MG63 (cell line): ENCODE measurements around the gene CIT. TPM values are rescaled to one million over a fixed set of nuclear protein-coding genes. Genes with fewer than 3 reads are reported as not detected.

Experiments
- DNase-seq: peaks from one replicate; pipeline ENCODE4 v3.0.0-alpha.2; 2020
- H3K27me3 ChIP-seq: fragments of 250-450 bp; sonication (Bioruptor Pico); 2 replicates; pipeline ENCODE4 v1.5.1; 2020; ENCODE audit warnings: mild to moderate bottlenecking, moderate library complexity
- H3K36me3 ChIP-seq: fragments of 250-450 bp; sonication (Bioruptor Pico); 2 replicates; pipeline ENCODE4 v1.5.1; 2020; ENCODE audit warnings: mild to moderate bottlenecking, moderate library complexity
- H3K4me3 ChIP-seq: fragments of 250-450 bp; sonication (Bioruptor Pico); 2 replicates; pipeline ENCODE4 v1.5.1; 2020; ENCODE audit warnings: mild to moderate bottlenecking, moderate library complexity
- H3K9me3 ChIP-seq: fragments of 250-450 bp; sonication (Bioruptor Pico); 2 replicates; pipeline ENCODE4 v1.5.1; 2020; ENCODE audit warnings: mild to moderate bottlenecking, moderate library complexity
- total RNA-seq: library from RNA; depleted of rRNA; stranded (reverse); fragments of >200 nt; shearing (Covaris generic); gene quantifications from 2 replicates; pipeline ENCODE4 v1.2.3, GENCODE V29; 2014; ENCODE audit warnings: low replicate concordance

The CIT gene
- total RNA-seq, 1 experiment from 2014 or later: 5.6 TPM

DNA sequence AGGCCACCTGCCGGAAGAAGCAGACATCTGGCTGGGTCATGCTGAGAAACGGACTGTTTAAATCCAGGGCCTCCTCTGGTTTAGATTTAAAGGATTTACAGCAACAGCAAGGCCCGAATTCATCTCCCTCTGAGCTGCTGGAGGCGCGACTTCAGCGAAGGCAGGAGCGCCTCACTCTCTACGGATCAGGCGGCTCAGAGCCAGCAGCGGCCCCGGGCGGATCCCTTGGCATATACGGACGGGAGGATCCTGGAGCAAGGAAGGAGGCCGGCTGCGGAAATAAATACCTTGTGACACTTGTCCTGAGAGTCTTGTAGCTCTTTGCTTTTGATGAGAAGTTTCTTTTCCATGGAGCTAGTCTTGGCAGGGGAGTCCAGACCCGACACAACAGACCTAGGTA, 92.4 kb downstream of the CIT start:
- Histone ChIP-seq H3K4me3 (no peak overlapping the region), H3K36me3 (peaks cover 15% of the 10 kb centered on the region), H3K27me3 (no peaks in the 10 kb centered on the region), H3K9me3 (no peaks in the 10 kb centered on the region)
- DNase-seq: no peak

DNA sequence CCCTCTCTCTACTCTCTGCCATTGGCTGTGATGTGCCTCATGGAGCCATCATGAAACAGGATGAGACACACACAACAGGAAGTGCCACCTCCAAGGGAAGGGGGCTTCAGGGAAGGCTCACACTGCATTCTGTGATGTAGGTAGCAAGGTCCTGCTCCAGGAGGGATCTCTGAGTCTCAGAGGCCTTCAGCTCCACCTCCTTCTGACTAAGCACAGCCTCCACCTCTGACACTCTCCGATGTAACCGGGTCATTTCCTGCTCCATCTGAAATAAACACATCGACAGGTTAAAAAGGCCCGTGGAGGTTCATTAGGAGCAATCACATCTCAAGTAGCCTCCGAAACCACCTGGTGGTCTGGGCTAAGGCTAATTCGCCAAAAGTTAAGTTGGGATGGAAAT, 93.3 kb downstream of the CIT start:
- no peak for DNase-seq
- H3K36me3 ChIP-seq: peaks cover 15% of the 10 kb centered on the region
- H3K9me3 ChIP-seq: no peaks in the 10 kb centered on the region
- no peak overlapping the region for H3K4me3 ChIP-seq
- H3K27me3 ChIP-seq: no peaks in the 10 kb centered on the region

DNA sequence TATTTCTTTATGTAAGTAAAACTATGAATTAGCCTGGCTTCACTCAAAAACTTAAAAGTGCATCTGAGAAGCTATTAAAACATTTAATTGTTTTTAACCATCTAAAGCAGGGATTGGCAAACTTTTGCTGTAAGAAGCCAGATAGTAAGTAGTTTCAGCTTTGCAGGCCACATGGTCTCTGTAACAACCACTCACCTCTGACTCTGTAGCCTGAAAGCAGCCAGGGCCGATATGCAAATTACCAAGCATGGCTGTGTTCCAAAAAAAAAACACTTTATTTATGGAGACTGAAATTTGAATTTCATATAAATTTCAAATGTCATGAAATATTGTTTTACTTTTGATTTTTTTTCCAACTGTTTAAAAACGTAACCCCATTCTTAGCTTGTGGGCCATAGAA, 95.3 kb downstream of the CIT start:
- Histone ChIP-seq H3K9me3 (no peaks in the 10 kb centered on the region), H3K36me3 (peaks cover 15% of the 10 kb centered on the region), H3K27me3 (no peaks in the 10 kb centered on the region), H3K4me3 (no peak overlapping the region)
- no peak for DNase-seq

DNA sequence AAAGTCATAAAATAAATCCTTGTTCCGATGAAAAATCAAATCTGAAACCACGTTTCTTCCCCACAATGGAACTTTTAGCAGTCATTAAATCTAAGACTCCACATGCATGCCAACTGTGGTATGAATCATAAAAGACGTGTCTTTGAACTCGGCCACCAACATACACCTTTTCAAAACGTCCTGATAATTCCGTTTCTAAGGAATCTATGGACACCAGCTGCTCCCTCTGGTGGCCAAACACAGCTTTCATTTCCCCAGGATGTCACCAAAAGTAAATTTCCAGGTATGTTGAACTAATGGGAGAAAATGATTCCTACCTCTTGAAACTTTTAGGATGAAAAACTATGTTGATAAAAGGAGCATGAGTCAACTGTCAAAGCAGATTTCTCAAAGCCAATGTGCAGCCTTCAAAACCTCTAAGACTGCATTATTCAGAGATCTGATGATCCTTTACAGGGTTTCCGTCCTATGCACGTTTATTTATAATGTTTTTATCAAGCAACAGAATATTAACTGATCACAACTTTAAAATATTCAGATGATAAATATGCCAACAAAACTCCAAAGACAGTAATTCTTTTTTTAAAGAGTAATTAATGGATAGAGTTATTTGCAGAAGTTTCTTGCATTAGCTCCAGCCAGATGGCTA, 96.2 kb downstream of the CIT start:
- DNase-seq: peak; percentile 15
- Histone ChIP-seq H3K36me3 (peaks cover 22% of the 10 kb centered on the region), H3K27me3 (no peaks in the 10 kb centered on the region), H3K9me3 (no peaks in the 10 kb centered on the region), H3K4me3 (no peak overlapping the region)

DNA sequence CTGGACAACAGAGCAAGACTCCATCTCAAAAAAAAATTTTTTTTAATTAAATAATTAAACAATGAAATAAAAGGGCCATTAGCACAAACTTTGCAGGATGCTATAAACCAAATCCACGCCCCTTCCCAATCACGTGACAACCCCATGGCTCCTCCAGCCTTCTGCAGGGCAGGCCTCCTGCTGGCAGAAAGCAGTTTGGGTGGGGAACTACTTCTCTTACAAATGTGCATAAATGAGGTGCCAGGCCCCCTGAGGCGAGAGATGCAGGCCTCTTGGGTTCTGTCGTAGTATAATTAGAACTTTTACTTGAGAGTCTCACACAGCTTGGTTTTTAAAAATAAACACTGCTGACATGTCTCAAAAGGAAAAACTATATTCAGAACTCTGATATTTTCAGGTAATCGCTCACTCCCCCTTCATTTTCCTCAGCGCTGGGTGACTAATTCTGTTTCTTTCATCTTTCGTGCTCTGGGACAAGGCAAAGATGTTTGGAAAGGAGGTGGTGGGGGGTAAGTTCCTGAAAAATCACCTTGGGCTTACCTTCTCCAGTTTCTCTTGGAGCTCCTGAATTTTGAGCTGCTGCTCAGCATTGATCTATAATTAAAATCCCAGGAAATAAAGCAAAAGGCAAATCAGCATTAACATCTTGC, 101.7 kb downstream of the CIT start:
- Histone ChIP-seq H3K9me3 (no peaks in the 10 kb centered on the region), H3K36me3 (peaks cover 12% of the 10 kb centered on the region), H3K27me3 (no peaks in the 10 kb centered on the region), H3K4me3 (no peak overlapping the region)
- DNase-seq: no peak

DNA sequence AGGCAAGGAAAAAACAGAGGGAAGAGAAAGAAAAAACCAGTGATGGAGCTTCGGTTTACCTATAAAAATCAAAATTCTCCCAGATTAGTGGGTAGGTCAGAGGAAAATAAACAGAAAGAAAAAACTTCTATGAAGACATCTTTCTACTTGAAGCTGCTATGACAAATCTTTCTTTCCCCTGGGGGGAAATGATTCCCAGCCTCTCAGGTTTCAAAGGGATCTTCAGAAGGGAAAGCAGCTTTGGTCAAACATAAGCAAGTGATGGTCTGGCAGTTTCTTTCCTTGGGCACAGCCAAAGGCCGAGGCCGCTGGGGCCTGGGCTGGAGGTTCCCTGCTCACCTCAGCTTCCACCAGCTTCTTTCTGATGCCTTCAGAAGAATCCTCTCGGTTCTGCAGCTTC, 104.7 kb downstream of the CIT start:
- DNase-seq: no peak
- Histone ChIP-seq H3K27me3 (no peaks in the 10 kb centered on the region), H3K9me3 (no peaks in the 10 kb centered on the region), H3K4me3 (no peak overlapping the region), H3K36me3 (peaks cover 23% of the 10 kb centered on the region)

DNA sequence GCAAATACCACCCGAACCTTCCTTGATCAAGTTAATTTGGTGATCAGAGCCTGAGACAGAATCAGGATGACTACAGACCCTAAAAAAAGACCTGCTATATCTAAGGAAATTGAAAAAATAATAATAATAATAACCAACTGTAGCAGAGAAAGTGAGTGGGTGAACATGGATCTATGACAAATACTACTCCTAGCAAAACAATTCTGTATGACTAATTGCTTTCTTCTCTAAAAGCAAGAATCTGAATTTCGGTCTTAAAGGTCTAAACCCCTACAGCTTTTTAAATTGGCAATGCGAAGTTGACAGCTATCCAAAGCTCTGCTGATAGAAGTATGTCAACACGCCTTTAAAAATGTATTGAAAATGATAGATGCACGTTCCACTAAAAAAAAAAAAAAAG, 107.0 kb downstream of the CIT start:
- Histone ChIP-seq H3K27me3 (no peaks in the 10 kb centered on the region), H3K9me3 (no peaks in the 10 kb centered on the region), H3K4me3 (no peak overlapping the region), H3K36me3 (peaks cover 28% of the 10 kb centered on the region)
- DNase-seq: no peak

DNA sequence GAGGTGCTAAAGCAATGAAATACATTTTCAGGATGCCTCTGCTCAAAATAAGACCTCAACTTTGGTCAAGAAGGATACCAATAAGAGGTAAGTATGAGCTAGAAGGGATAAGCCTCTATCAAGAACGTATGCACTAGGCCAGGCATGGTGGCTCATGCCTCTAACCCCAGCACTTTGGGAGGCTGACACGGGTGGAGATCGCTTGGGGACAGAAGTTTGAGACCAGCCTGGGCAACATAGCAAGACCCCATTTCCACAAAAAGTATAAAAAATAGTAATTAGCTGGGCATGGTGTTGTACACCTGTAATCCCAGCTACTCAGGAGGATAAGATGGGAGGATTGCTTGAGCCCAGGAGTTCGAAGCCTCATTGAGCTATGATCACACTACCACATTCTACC, 114.5 kb downstream of the CIT start:
- no peak for DNase-seq
- no peaks in the 10 kb centered on the region for H3K9me3 ChIP-seq
- peaks cover 34% of the 10 kb centered on the region for H3K36me3 ChIP-seq
- H3K4me3 ChIP-seq: no peak overlapping the region
- H3K27me3 ChIP-seq: no peaks in the 10 kb centered on the region

DNA sequence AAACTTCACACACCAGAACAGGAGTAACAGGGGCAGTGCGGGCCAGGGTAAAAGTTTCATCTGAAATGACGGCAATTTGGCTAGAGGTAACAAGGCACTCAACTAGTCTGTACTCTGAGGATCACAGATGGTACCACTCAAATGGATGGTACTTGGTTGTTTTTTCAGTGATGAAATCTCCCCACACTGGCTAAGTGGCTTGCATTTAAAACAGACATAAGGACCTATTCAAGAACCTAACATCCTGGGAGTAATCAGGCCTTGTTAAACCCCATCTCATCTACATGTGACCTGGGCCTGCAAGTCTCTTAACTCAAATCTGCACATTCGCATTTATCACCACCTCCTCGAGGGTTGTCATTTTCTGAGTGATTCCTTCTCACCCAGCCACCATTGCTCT, 118.4 kb downstream of the CIT start:
- H3K36me3 ChIP-seq: peaks cover 26% of the 10 kb centered on the region
- DNase-seq: no peak
- no peaks in the 10 kb centered on the region for H3K9me3 ChIP-seq
- H3K4me3 ChIP-seq: no peak overlapping the region
- no peaks in the 10 kb centered on the region for H3K27me3 ChIP-seq

DNA sequence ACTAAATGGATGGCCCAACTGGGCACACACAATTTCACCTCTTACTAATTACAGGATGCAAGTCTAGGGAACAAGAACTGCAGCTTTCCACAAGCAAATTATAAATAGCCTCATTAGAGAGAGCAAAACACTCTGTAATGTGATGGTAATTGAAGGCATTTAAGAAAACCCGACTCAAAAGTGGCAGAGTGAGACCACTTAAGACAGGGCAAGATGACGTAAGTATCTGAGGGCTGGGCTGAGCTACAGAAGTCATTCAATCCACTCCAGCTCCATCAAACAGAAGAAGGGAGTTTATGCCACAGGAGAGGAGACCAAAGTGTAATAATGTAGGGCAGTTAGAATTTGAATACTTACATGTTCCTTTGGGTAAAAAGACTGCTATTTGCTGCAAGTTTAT, 118.9 kb downstream of the CIT start:
- Histone ChIP-seq H3K4me3 (no peak overlapping the region), H3K27me3 (no peaks in the 10 kb centered on the region), H3K36me3 (peaks cover 26% of the 10 kb centered on the region), H3K9me3 (no peaks in the 10 kb centered on the region)
- no peak for DNase-seq

DNA sequence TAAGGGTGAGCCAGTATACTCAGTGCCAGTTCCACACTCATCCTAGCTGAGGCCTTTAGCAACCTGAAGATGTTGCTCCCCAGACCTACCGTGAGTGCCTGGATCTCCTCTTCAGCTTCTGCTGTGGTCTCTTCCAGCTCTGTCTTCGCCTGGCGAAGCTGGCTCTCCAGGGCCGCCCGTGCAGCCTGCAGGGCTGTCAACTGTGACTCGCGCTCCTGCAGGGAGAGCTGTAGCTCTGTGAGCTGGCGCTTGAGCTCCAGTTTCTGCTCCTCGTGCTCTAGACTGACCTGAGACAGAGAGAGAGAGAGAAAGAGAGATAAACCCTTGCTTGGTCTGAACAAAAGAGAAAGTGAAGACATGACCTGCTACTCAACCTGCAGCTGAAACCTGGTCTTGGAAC, 125.2 kb downstream of the CIT start:
- no peak for DNase-seq
- no peak overlapping the region for H3K4me3 ChIP-seq
- peaks cover under 1% of the 10 kb centered on the region; the same call in 1 of the 2 replicates for H3K9me3 ChIP-seq
- no peaks in the 10 kb centered on the region for H3K27me3 ChIP-seq
- H3K36me3 ChIP-seq: peaks cover 18% of the 10 kb centered on the region

DNA sequence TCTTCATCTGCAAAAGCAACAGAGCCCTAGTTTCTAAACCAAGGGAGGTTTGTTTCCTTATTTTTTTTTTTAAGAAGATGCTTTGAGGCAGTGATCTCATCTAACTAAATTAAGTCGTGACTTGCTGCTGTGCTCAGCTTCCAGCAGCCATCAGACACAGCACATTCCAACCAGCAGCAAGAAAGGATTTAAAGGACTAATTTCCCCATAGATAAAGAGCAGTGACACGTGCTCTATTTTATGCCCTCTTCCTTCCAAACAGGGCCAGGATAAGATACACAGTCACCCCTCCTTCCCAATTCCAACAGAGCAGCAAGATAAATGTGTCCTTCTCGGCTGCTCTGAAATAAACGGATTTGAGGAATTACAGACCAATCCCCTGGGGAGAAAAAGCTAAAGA, 127.5 kb downstream of the CIT start:
- Histone ChIP-seq H3K27me3 (no peaks in the 10 kb centered on the region), H3K4me3 (no peak overlapping the region), H3K9me3 (peaks cover 13% of the 10 kb centered on the region), H3K36me3 (peaks cover 29% of the 10 kb centered on the region)
- no peak for DNase-seq

DNA sequence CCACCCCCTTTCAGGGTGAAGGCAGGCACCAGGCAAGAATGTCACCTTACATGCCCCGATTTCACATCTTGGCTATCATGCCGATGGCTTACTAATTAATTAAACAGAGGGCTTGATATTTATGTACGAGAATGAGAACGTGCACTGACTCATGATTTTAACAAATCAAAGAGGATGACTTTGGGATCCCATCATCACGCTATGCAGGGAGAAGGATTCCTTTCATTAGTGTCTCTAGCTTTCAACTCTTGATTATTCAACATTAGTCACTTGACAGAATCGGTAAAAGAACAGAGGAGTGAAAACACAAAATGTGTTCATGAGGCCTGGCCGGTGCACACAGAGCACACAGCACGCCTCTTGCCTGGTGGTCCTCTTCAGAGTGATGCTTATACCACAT, 128.6 kb downstream of the CIT start:
- peaks cover 37% of the 10 kb centered on the region for H3K36me3 ChIP-seq
- no peak for DNase-seq
- H3K9me3 ChIP-seq: peaks cover 15% of the 10 kb centered on the region
- no peaks in the 10 kb centered on the region for H3K27me3 ChIP-seq
- no peak overlapping the region for H3K4me3 ChIP-seq

DNA sequence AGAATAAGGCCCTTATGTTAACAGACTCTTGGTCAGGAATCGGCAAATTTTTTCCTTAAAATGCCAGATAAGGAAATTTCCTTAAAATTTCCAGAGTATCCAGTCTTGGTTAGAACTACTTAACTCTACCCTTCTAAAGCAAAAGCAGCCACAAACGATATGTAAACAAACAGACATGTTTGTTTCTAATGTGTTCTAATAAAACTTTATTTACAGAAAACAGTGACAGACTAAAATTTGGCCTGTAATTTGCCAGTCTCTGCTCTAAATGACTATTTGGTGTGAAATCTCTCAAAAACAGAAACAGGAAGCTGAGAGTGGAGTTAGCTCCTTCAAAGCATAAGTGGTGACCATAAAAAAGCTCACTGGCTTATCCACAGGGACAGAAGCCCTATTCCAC, 131.0 kb downstream of the CIT start:
- no peak for DNase-seq
- H3K9me3 ChIP-seq: peaks cover 15% of the 10 kb centered on the region
- H3K36me3 ChIP-seq: peaks cover 40% of the 10 kb centered on the region

DNA sequence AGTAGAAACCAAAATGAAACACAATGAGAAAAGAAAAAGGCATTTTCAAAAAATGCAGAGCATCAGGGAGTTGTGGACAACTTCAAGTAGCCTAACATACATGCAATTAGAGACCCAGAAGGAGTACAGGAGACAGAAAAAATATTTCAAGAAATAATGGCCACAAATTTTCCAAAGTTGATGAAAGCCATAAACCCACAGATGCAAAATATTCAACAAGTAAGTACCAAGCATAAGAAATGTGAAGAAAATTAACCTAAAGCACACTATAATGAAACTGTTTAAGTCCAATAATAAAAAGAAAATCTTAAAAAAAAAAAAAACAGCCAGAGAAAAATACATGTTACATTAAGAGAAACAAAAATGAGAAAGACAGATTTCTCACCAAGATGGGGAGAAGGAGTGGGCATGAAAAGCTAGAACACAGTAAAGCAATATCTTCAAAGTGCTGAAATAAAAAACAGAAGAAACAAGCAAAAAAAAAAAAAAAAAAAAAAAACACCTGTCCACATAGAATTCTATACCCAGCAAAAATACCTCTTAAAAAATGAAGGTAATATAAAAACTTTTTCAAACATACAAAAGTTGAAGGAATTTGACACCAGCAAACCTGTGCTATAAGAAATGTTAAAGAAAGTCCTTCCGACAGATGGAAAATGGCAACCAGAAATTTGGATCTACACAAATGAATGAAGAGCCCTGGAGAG, 132.1 kb downstream of the CIT start:
- Histone ChIP-seq H3K36me3 (peaks cover 33% of the 10 kb centered on the region), H3K9me3 (peaks cover 15% of the 10 kb centered on the region), H3K27me3 (no peaks in the 10 kb centered on the region), H3K4me3 (no peak overlapping the region)
- DNase-seq: no peak

More for the DNA sequence above, 131.0 kb downstream of the CIT start:
- Histone ChIP-seq H3K4me3 (no peak overlapping the region), H3K27me3 (no peaks in the 10 kb centered on the region)

DNA sequence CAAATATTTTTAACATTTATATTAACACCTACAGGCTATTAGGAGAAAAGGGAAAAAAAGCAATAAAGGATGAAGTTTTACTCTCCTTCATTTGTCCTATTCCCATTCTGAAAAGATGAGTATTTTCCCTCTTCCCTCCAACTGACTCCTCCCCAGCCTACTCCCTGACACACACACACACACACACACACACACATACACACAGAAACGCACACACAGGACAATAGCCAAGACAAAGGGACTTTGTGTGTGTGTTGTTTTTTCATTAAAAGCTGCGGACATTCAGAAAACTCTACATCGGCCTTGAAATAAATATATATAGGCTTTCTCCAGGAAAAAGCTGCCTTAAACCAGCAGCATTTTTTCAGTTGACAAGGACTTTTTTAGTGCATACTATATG, 134.4 kb downstream of the CIT start:
- no peaks in the 10 kb centered on the region for H3K27me3 ChIP-seq
- peaks cover 15% of the 10 kb centered on the region for H3K9me3 ChIP-seq
- peaks cover 32% of the 10 kb centered on the region for H3K36me3 ChIP-seq
- DNase-seq: no peak
- no peak overlapping the region for H3K4me3 ChIP-seq

DNA sequence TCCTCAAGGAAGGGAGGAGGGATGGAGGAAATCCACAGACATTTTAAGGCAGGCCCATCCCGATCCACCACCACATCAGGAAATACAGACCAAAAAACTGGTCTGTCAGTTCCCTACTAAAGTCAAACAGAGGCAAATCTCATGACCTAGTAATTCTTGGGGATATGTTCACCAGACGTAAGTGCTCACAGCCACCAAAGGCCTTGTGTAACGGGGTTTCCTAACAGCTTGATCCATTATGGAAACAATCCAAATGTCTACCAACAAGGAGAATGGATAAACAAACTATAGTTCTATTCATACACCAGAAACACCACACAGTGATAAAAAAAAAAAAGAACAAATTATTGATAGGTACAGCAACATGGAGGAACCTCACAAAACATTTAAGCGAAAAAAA, 136.3 kb downstream of the CIT start:
- Histone ChIP-seq H3K4me3 (no peak overlapping the region), H3K9me3 (peaks cover 8% of the 10 kb centered on the region; the same call in 1 of the 2 replicates), H3K36me3 (peaks cover 26% of the 10 kb centered on the region), H3K27me3 (no peaks in the 10 kb centered on the region)
- DNase-seq: no peak

DNA sequence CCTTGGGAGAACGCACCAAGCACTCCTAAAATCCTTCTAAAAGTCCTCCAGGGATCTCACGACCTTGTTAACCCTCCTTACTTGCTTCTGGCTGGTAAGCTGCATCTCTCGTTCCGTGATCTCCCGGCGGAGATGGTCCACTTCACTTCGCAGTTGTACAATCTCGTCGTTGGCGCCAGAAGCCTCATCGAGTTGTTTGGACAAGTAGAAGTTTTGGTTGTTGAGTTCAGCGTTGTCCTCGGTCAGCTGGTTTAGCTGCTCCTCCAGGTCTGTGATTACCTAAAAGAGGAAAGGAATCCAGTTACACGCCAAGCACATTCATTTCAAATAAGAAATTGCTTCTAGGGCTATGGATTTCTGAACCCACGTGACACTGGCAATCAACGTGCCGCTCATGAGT, 142.0 kb downstream of the CIT start:
- no peak for DNase-seq
- Histone ChIP-seq H3K36me3 (peaks cover 3% of the 10 kb centered on the region), H3K9me3 (no peaks in the 10 kb centered on the region), H3K4me3 (no peak overlapping the region), H3K27me3 (no peaks in the 10 kb centered on the region)
